GM12878 (cell line): Measurements from ENCODE around the gene TOX2. TPM values are rescaled to one million over a fixed set of nuclear protein-coding genes. Genes with fewer than 3 reads are reported as not detected.

Source experiments
- ATAC-seq: fragments of 200-7000 bp; cut with Tn5 transposase; 3 replicates; pipeline ENCODE4 v1.9.1; 2020; ENCODE audit warnings: mild to moderate bottlenecking, moderate library complexity
- BruUV-seq: library from RNA; stranded (reverse); fragments of 400-500 nt; replicated peaks from 2 replicates; lab custom pipeline; 2021; lab: Mats Ljungman, UMichigan
- CTCF ChIA-PET: fragments of 300-600 bp; sonication (Branson Sonifier 250); formaldehyde crosslinking; extraction: SDS; loops from one replicate; lab custom pipeline; 2021; ENCODE audit warnings: inconsistent platforms; lab: Yijun Ruan, JAX
- POLR2A ChIA-PET: fragments of 350-600 bp; formaldehyde crosslinking; extraction: SDS; loops from one replicate; lab custom pipeline; 2021; ENCODE audit warnings: inconsistent platforms; lab: Charles Lee
- RAD21 ChIA-PET: fragments of 300-600 bp; sonication (Branson Sonifier 250); formaldehyde crosslinking; loops from one replicate; lab custom pipeline; 2023; ENCODE audit warnings: antibody characterized with exemption; ENCODE audit not compliant: unreplicated experiment; lab: Charles Lee
- SMC1A ChIA-PET: fragments of 300-600 bp; sonication (Branson Sonifier 250); formaldehyde crosslinking; loops from one replicate; lab custom pipeline; 2023; ENCODE audit not compliant: unreplicated experiment, uncharacterized antibody; lab: Charles Lee
- DNase-seq: peaks from one replicate; pipeline ENCODE4 v3.0.0-alpha.2; 2011; ENCODE audit warnings: low read depth, low spot score
- FAIRE-seq: peaks from 3 replicates; lab custom pipeline; 2011; peaks lifted over from hg19 to GRCh38; lab: Jason Lieb, UNC
- H2AFZ ChIP-seq: 2 replicates; pipeline ENCODE4 v1.6.0; 2011; ENCODE audit warnings: low read depth, low read length, control low read depth; ENCODE audit not compliant: control insufficient read depth
- H3K27ac ChIP-seq: 2 replicates; pipeline ENCODE4 v1.5.1; 2011; ENCODE audit warnings: control low read depth; ENCODE audit not compliant: control insufficient read depth, insufficient read depth
- H3K27me3 ChIP-seq, 2 experiments: replicated peaks in 1 of 2; 2 replicates each; pipeline versions ENCODE4 v1.6.0 to v1.6.1; 2011; ENCODE audit warnings: low read length in 1 of 2; ENCODE audit not compliant: control insufficient read depth in 2 of 2, insufficient read depth in 2 of 2
- H3K36me3 ChIP-seq, 2 experiments: 2 replicates each; pipeline ENCODE4 v1.5.1; 2011; ENCODE audit warnings: low read length in 1 of 2; ENCODE audit not compliant: control insufficient read depth in 2 of 2, insufficient read depth in 2 of 2
- H3K4me1 ChIP-seq: 2 replicates; pipeline ENCODE4 v1.6.1; 2011; ENCODE audit warnings: mild to moderate bottlenecking, low read length, moderate library complexity, mixed read lengths; ENCODE audit not compliant: control insufficient read depth, insufficient read depth
- H3K4me2 ChIP-seq: 2 replicates; pipeline ENCODE4 v1.6.0; 2011; ENCODE audit warnings: control low read depth; ENCODE audit not compliant: control insufficient read depth, insufficient read depth
- H3K4me3 ChIP-seq: fragments of 200-600 bp; sonication (generic); 2 replicates; pipeline ENCODE4 v1.5.1; 2016
- H3K79me2 ChIP-seq: 2 replicates; pipeline ENCODE4 v1.6.0; 2011; ENCODE audit warnings: low read length; ENCODE audit not compliant: control insufficient read depth, insufficient read depth
- H3K9ac ChIP-seq: 2 replicates; pipeline ENCODE4 v1.8.0; 2011; ENCODE audit warnings: low read length, control low read depth, mixed read lengths; ENCODE audit not compliant: control insufficient read depth, insufficient read depth
- H3K9me3 ChIP-seq: replicated peaks from 3 replicates; pipeline ENCODE4 v1.5.1; 2011; ENCODE audit warnings: mild to moderate bottlenecking, low read length; ENCODE audit not compliant: control insufficient read depth, insufficient read depth
- H4K20me1 ChIP-seq: 2 replicates; pipeline ENCODE4 v1.6.0; 2011; ENCODE audit not compliant: control insufficient read depth, insufficient read depth
- BACH1 ChIP-seq: fragments of 450-650 bp; IDR thresholded peaks from 2 replicates; pipeline ENCODE4 v1.6.1; 2017; ENCODE audit warnings: mild to moderate bottlenecking, borderline replicate concordance
- CEBPZ ChIP-seq: fragments of 150-350 bp; IDR thresholded peaks from 2 replicates; pipeline ENCODE4 v1.6.1; 2016; ENCODE audit warnings: low read depth, low read length
- E2F4 ChIP-seq: IDR thresholded peaks from 2 replicates; pipeline ENCODE4 v1.6.1; 2012; ENCODE audit warnings: low read depth, low read length, improper control_type of control experiment
- ETV6 ChIP-seq, 2 experiments: fragments of 450-650 bp in 1 of 2; IDR thresholded peaks in 1 of 2; conservative IDR thresholded peaks in 1 of 2; 2 replicates each; pipeline ENCODE4 v1.6.1; 2014; ENCODE audit warnings: antibody characterized with exemption in 1 of 2, borderline replicate concordance in 1 of 2, low read depth in 1 of 2, mild to moderate bottlenecking in 1 of 2, moderate library complexity in 1 of 2
- EZH2 ChIP-seq: IDR thresholded peaks from 2 replicates; pipeline ENCODE4 v1.6.1; 2012; ENCODE audit warnings: low read depth, mild to moderate bottlenecking, control low read depth, inconsistent platforms, low read length, borderline replicate concordance; ENCODE audit not compliant: control insufficient read depth
- HCFC1 ChIP-seq: fragments of 150-350 bp; IDR thresholded peaks from 2 replicates; pipeline ENCODE4 v1.6.1; 2014; ENCODE audit warnings: low read length
- HDAC6 ChIP-seq: fragments of 200-600 bp; sonication (generic); IDR thresholded peaks from one replicate; pipeline ENCODE4 v1.8.0; 2017; ENCODE audit warnings: antibody characterized with exemption; ENCODE audit not compliant: unreplicated experiment
- LARP7 ChIP-seq: fragments of 450-650 bp; IDR thresholded peaks from 2 replicates; pipeline ENCODE4 v1.6.1; 2017; ENCODE audit warnings: mild to moderate bottlenecking
- MXI1 ChIP-seq: fragments of 150-350 bp; IDR thresholded peaks from 2 replicates; pipeline ENCODE4 v1.6.1; 2011; ENCODE audit warnings: low read depth, mild to moderate bottlenecking, inconsistent platforms, low read length, improper control_type of control experiment
- PML ChIP-seq: IDR thresholded peaks from 2 replicates; pipeline ENCODE4 v1.6.1; 2012; ENCODE audit warnings: low read length, inconsistent platforms
- SMC3 ChIP-seq: IDR thresholded peaks from 2 replicates; pipeline ENCODE4 v1.6.1; 2011; ENCODE audit warnings: low read length, improper control_type of control experiment, borderline replicate concordance
- YBX1 ChIP-seq: fragments of 450-650 bp; IDR thresholded peaks from 2 replicates; pipeline ENCODE4 v1.6.1; 2016; ENCODE audit warnings: antibody characterized with exemption
- ZBTB4 ChIP-seq: fragments of 450-650 bp; formaldehyde crosslinking; IDR thresholded peaks from 2 replicates; pipeline ENCODE4 v1.4.0; 2022; ENCODE audit warnings: mild to moderate bottlenecking, moderate library complexity
- ZNF217 ChIP-seq: fragments of 450-650 bp; IDR thresholded peaks from 2 replicates; pipeline ENCODE4 v1.6.1; 2017; ENCODE audit warnings: antibody characterized with exemption, mild to moderate bottlenecking
- WGBS: methylation state at CpG from one replicate; pipeline ENCODE4 v1.1.6; 2016; ENCODE audit warnings: low lambda C conversion rate; ENCODE audit not compliant: insufficient replicate concordance, insufficient coverage; ENCODE audit errors: missing lambda C conversion rate; 5-methylcytosine and 5-hydroxymethylcytosine counted together
- in situ Hi-C: fragments of 300-500 bp; cut with MboI; formaldehyde crosslinking; loops from 9 replicates; pipeline ENCODE4 v1.14.3; 2018; ENCODE audit warnings: mixed read lengths
- intact Hi-C: fragments of 100-400 bp; cut with micrococcal nuclease; formaldehyde crosslinking; loops from one replicate; pipeline ENCODE4 v1.14.2; 2022; ENCODE audit not compliant: unreplicated experiment
- polyA plus RNA-seq, 11 experiments: library from polyadenylated mRNA; depleted of rRNA in 4 of 11; unstranded in 6 of 11; stranded (reverse) in 5 of 11; fragments of >200 nt; fragmentation: Nextera tagmentation in 4 of 11; fragmentation: Illumina TruSeq in 1 of 11; extraction: Ambion mirVana in 4 of 11; extraction: Trizol in 1 of 11; gene quantifications; 1 replicate in 1 of 11; 2 replicates in 10 of 11; pipeline versions ENCODE4 v1.2.1 to v1.2.3, GENCODE V29; 2011 to 2016; ENCODE audit warnings: inconsistent platforms in 2 of 11, missing spikeins in 2 of 11, low read depth in 1 of 11
- total RNA-seq, 4 experiments: library from RNA; depleted of rRNA in 3 of 4; stranded (reverse); fragments of >200 nt in 3 of 4; fragmentation: Illumina TruSeq in 1 of 4; extraction: Trizol in 1 of 4; gene quantifications; 2 replicates each; pipeline versions ENCODE4 v1.2.1 to v1.2.3, GENCODE V29; 2013 to 2021

The TOX2 gene
- total and polyA plus RNA-seq, 10 of the 15 experiments (the other 5 are each of a cell fraction or from before 2014, with no cell fraction given), result 2.6 to 40.5 (median 7.9) TPM

GRCh38 chr20:44068316-44069201, 153.9 kb downstream of the TOX2 start:
- TF ChIP-seq ZBTB4 (CRISPR knock-in tag) (no peak), LARP7 (no peak), ETV6 (conservative IDR thresholded peaks at IDR 0.05 in 1 of 2, IDR thresholded peaks at IDR 0.05 in 1 of 2; ENCODE audit: borderline replicate concordance in 1 of 2, low read depth in 1 of 2) (no peak), YBX1 (no peak), BACH1 (no peak), ZNF217 (no peak), CEBPZ (no peak), SMC3 (no peak), PML (no peak), EZH2 (no peak), HCFC1 (no peak), MXI1 (no peak), E2F4 (no peak), HDAC6 (no peak)
- Histone ChIP-seq H3K4me3 (peak overlapping the region; percentile 54), H3K4me2 (peak overlapping the region; percentile 66), H3K79me2 (no peaks in the 10 kb centered on the region), H3K4me1 (peaks cover 18% of the 10 kb centered on the region), H3K27ac (peak overlapping the region; percentile 32; the same call in 1 of the 2 replicates), H3K9ac (peak overlapping the region; percentile 35; the same call in 1 of the 2 replicates), H3K9me3 (no peaks in the 10 kb centered on the region), H3K27me3 (no peaks in the 10 kb centered on the region), H3K36me3 (no peaks in the 10 kb centered on the region; a peak in 1 of 4 replicates), H4K20me1 (no peaks in the 10 kb centered on the region), H2AFZ (no peak overlapping the region)
- in situ Hi-C loops, result no loop called here
- ChIA-PET RAD21 (interaction anchor here (0.6 to 2.2 kb wide), 11 partner anchors 9 to 341 kb away, joined by 3 to 18 read pairs (median 5); no protein-coding TSS in a partner anchor), SMC1A (interaction anchor here (0.9 to 9.8 kb wide), 9 partner anchors 12 to 318 kb away, joined by 3 to 67 read pairs (median 5); no protein-coding TSS in a partner anchor), CTCF (interaction anchor here (1.0 to 16.0 kb wide), 5 partner anchors 8 to 319 kb away, joined by 3 to 223 read pairs (median 4); no protein-coding TSS in a partner anchor), POLR2A (interaction anchor here (0.6 kb wide), 1 partner anchor 341 kb away, joined by 4 read pairs; no protein-coding TSS in a partner anchor)
- DNase-seq (no peak), FAIRE-seq (no peak), ATAC-seq (peak; percentile 11)
- TSS peak; percentile 96 for BruUV-seq
- intact Hi-C loops, result loop anchor here (1.0 kb wide), 2 partner anchors 39 to 317 kb away; no protein-coding TSS in a partner anchor
- 65% methylated on average over 28 of the region's 30 CpGs for WGBS
